CD14-positive monocyte (primary cell): ENCODE results near the gene GRIA1. TPM values are rescaled to one million over a fixed set of nuclear protein-coding genes. Genes with fewer than 3 reads are reported as not detected.

ENCODE experiments used
- DNase-seq, 3 donors: peaks; one replicate each; pipeline ENCODE4 v3.0.0-alpha.2; 2011 to 2022
- H2AFZ ChIP-seq: 2 replicates; pipeline ENCODE4 v1.6.0; 2012; ENCODE audit warnings: mild to moderate bottlenecking, low read depth, low read length, inconsistent platforms; ENCODE audit not compliant: insufficient read depth, poor library complexity, severe bottlenecking
- H3K27ac ChIP-seq, 2 donors: 1 replicate in 1 of 2; 2 replicates in 1 of 2; pipeline ENCODE4 v1.5.1; 2012 to 2013; ENCODE audit warnings: low read length in 2 of 2, control low read depth in 1 of 2, inconsistent platforms in 1 of 2, low read depth in 1 of 2, mild to moderate bottlenecking in 1 of 2
- H3K27me3 ChIP-seq, 2 donors: one replicate each; pipeline versions ENCODE4 v1.6.0 to v1.6.1; 2011 to 2013; ENCODE audit warnings: low read length in 2 of 2; ENCODE audit not compliant: control insufficient read depth in 2 of 2, insufficient read depth in 2 of 2
- H3K36me3 ChIP-seq, 2 donors: replicated peaks in 1 of 2; 1 replicate in 1 of 2; 2 replicates in 1 of 2; pipeline versions ENCODE4 v1.5.1 to v1.6.1; 2012 to 2013; ENCODE audit warnings: low read length in 2 of 2, control low read depth in 1 of 2, inconsistent platforms in 1 of 2, mild to moderate bottlenecking in 1 of 2; ENCODE audit not compliant: insufficient read depth in 2 of 2, control insufficient read depth in 1 of 2
- H3K4me1 ChIP-seq, 2 donors: 1 replicate in 1 of 2; 2 replicates in 1 of 2; pipeline versions ENCODE4 v1.5.1 to v1.6.1; 2012 to 2013; ENCODE audit warnings: low read length in 2 of 2, control low read depth in 1 of 2, inconsistent platforms in 1 of 2, mild to moderate bottlenecking in 1 of 2, moderate library complexity in 1 of 2; ENCODE audit not compliant: insufficient read depth in 2 of 2, control insufficient read depth in 1 of 2
- H3K4me2 ChIP-seq: replicated peaks from 2 replicates; pipeline ENCODE3; 2012; ENCODE audit warnings: low read length, moderate library complexity, mild to moderate bottlenecking; ENCODE audit not compliant: poor library complexity, severe bottlenecking; ENCODE audit errors: extremely low read depth
- H3K4me3 ChIP-seq, 3 experiments: fragments of 200-600 bp in 1 of 3; sonication (generic) in 1 of 3; replicated peaks in 1 of 3; 1 replicate in 2 of 3; 2 replicates in 1 of 3; pipeline ENCODE4 v1.5.1; 2011 to 2013; ENCODE audit warnings: low read length in 3 of 3, mild to moderate bottlenecking in 3 of 3, control low read depth in 2 of 3, low read depth in 2 of 3, inconsistent platforms in 1 of 3, moderate library complexity in 1 of 3
- H3K79me2 ChIP-seq: 2 replicates; pipeline ENCODE4 v1.6.0; 2012; ENCODE audit warnings: mild to moderate bottlenecking, control low read depth, inconsistent platforms, low read length, moderate library complexity; ENCODE audit not compliant: insufficient read depth
- H3K9ac ChIP-seq: 2 replicates; pipeline ENCODE4 v1.6.0; 2017; ENCODE audit warnings: low read length, mild to moderate bottlenecking; ENCODE audit not compliant: insufficient read depth, poor library complexity, severe bottlenecking
- H3K9me3 ChIP-seq, 2 donors: replicated peaks in 1 of 2; 1 replicate in 1 of 2; 2 replicates in 1 of 2; pipeline versions ENCODE4 v1.5.1 to v1.6.1; 2012 to 2013; ENCODE audit warnings: low read length in 2 of 2, control low read depth in 1 of 2; ENCODE audit not compliant: control insufficient read depth in 1 of 2, insufficient read depth in 1 of 2
- H4K20me1 ChIP-seq: 2 replicates; pipeline ENCODE4 v1.6.0; 2012; ENCODE audit warnings: mild to moderate bottlenecking, low read length, control low read depth, moderate library complexity; ENCODE audit not compliant: insufficient read depth
- H3K27ac Mint-ChIP-seq, 7 donors: one replicate each; pipeline ENCODE4 v1.8.0; 2020; ENCODE audit warnings: mild to moderate bottlenecking in 7 of 7, mixed read lengths in 7 of 7, moderate library complexity in 6 of 7, inconsistent platforms in 2 of 7
- H3K27me3 Mint-ChIP-seq, 3 donors: one replicate each; pipeline ENCODE4 v1.8.0; 2021 to 2022; ENCODE audit warnings: low read depth in 3 of 3, mild to moderate bottlenecking in 3 of 3, mixed read lengths in 3 of 3, moderate library complexity in 3 of 3, inconsistent platforms in 1 of 3
- H3K36me3 Mint-ChIP-seq, 2 donors: one replicate each; pipeline ENCODE4 v1.8.0; 2020; ENCODE audit warnings: mixed read lengths in 2 of 2, inconsistent platforms in 1 of 2, mild to moderate bottlenecking in 1 of 2
- H3K4me1 Mint-ChIP-seq: one replicate; pipeline ENCODE4 v1.8.0; 2020; ENCODE audit warnings: mild to moderate bottlenecking, mixed read lengths
- H3K4me3 Mint-ChIP-seq, 2 donors: one replicate each; pipeline ENCODE4 v1.8.0; 2020; ENCODE audit warnings: mild to moderate bottlenecking in 2 of 2, mixed read lengths in 2 of 2, moderate library complexity in 1 of 2
- H3K9me3 Mint-ChIP-seq, 7 donors: one replicate each; pipeline ENCODE4 v1.8.0; 2020 to 2022; ENCODE audit warnings: mixed read lengths in 7 of 7, mild to moderate bottlenecking in 6 of 7, moderate library complexity in 6 of 7, inconsistent platforms in 2 of 7
- CTCF ChIP-seq: fragments of 200-600 bp; IDR thresholded peaks from one replicate; pipeline ENCODE4 v1.8.0; 2022; ENCODE audit warnings: antibody characterized with exemption, mild to moderate bottlenecking
- WGBS: methylation state at CpG from one replicate; pipeline ENCODE4 v1.1.5; 2013; ENCODE audit warnings: missing lambda C conversion rate; ENCODE audit not compliant: insufficient coverage; 5-methylcytosine and 5-hydroxymethylcytosine counted together
- intact Hi-C, 2 donors: fragments of 100-400 bp; cut with micrococcal nuclease; formaldehyde crosslinking; loops; one replicate each; pipeline versions ENCODE4 v1.15.0 to v1.15.1; 2023
- polyA plus RNA-seq, 3 donors: library from polyadenylated mRNA; depleted of rRNA in 1 of 3; unstranded in 2 of 3; stranded (reverse) in 1 of 3; fragments of 300-500 nt in 2 of 3; fragments of >200 nt in 1 of 3; fragmentation: Illumina TruSeq in 2 of 3; gene quantifications; 1 replicate in 2 of 3; 2 replicates in 1 of 3; pipeline ENCODE4 v1.2.3, GENCODE V29; 2012 to 2021

GRIA1 gene
- polyA plus RNA-seq, 3 donors: not detected

- H3K27me3 Mint-ChIP-seq: peaks cover 0 to 2% (median 0%) of the 10 kb centered on the region in 3 donors
- intact Hi-C loops: no loop called here
Measured at GRCh38 chr5:153796527-153796926, 306.1 kb downstream of the GRIA1 start.

GRCh38 chr5:153797484-153797883, 307.0 kb downstream of the GRIA1 start:
- Histone ChIP-seq H3K9ac (no peak overlapping the region), H3K36me3 (no peaks in the 10 kb centered on the region), H3K27ac (no peak overlapping the region), H3K9me3 (peaks cover 2 to 3% of the 10 kb centered on the region in 2 donors), H3K27me3 (no peaks in the 10 kb centered on the region), H3K4me1 (no peaks in the 10 kb centered on the region), H4K20me1 (no peaks in the 10 kb centered on the region), H3K4me2 (no peak overlapping the region), H3K79me2 (no peaks in the 10 kb centered on the region), H3K4me3 (no peak overlapping the region), H2AFZ (no peak overlapping the region)
- no peak for TF ChIP-seq CTCF
- peaks cover 0 to 2% (median 0%) of the 10 kb centered on the region in 3 donors for H3K27me3 Mint-ChIP-seq
- H3K9me3 Mint-ChIP-seq: peaks cover 0 to 12% (median 3%) of the 10 kb centered on the region in 7 donors
- WGBS: no CpG with 5 or more reads among the region's 3 CpGs
- no peak for DNase-seq
- H3K36me3 Mint-ChIP-seq: no peaks in the 10 kb centered on the region
- H3K4me3 Mint-ChIP-seq: no peak overlapping the region
- no peak overlapping the region for H3K27ac Mint-ChIP-seq
- H3K4me1 Mint-ChIP-seq: no peaks in the 10 kb centered on the region
- intact Hi-C loops: no loop called here

More at GRCh38 chr5:153796527-153796926, 306.1 kb downstream of the GRIA1 start:
- Histone ChIP-seq H4K20me1 (no peaks in the 10 kb centered on the region), H3K4me1 (no peaks in the 10 kb centered on the region), H3K27me3 (no peaks in the 10 kb centered on the region), H3K9ac (no peak overlapping the region), H3K27ac (no peak overlapping the region), H3K4me3 (no peak overlapping the region), H3K79me2 (no peaks in the 10 kb centered on the region), H3K4me2 (no peak overlapping the region), H3K36me3 (no peaks in the 10 kb centered on the region), H2AFZ (no peak overlapping the region), H3K9me3 (peaks cover 0 to 3% of the 10 kb centered on the region in 2 donors)
- Mint-ChIP-seq H3K4me3 (no peak overlapping the region), H3K36me3 (no peaks in the 10 kb centered on the region), H3K9me3 (peaks cover 0 to 12% (median 3%) of the 10 kb centered on the region in 7 donors), H3K27ac (no peak overlapping the region), H3K4me1 (no peaks in the 10 kb centered on the region)
- whole genome bisulfite sequencing: 88% methylated on average over 1 of the region's 2 CpGs
- TF ChIP-seq CTCF: no peak
- DNase-seq: no peak
